HG03469 (cell line): Measurements from ENCODE around the gene CAPZA2.
"Not testable (repeated sequence)": the region's sequence is repeated elsewhere in the genome, so short reads cannot be mapped to it uniquely, and the experiment has no call there.

ENCODE experiments used
- ATAC-seq: cut with Tn5 transposase; IDR thresholded peaks from one replicate; pipeline ENCODE4 v1.9.1; 2021; ENCODE audit warnings: mild to moderate bottlenecking, moderate library complexity, moderate number of reproducible peaks; ENCODE audit not compliant: unreplicated experiment

The CAPZA2 gene

GRCh38 chr7:116912269-116912909 lies 50.0 kb downstream of the CAPZA2 start:
- ATAC-seq = no peak

GRCh38 chr7:116918704-116919103 lies 56.3 kb downstream of the CAPZA2 start:
- no peak for ATAC-seq

- no peak for ATAC-seq
These were observed 58.0 kb downstream of the CAPZA2 start for GRCh38 chr7:116920359-116920758.

GRCh38 chr7:116922545-116922944 lies 60.2 kb downstream of the CAPZA2 start:
- no peak for ATAC-seq

- no peak for ATAC-seq
These were observed 62.4 kb downstream of the CAPZA2 start for GRCh38 chr7:116924741-116925140.

GRCh38 chr7:116929021-116929420 lies 66.6 kb downstream of the CAPZA2 start:
- no peak for ATAC-seq

- ATAC-seq = no peak
These were observed 67.8 kb downstream of the CAPZA2 start for GRCh38 chr7:116929914-116930913.

- no peak for ATAC-seq
These were observed 70.2 kb downstream of the CAPZA2 start for GRCh38 chr7:116932566-116932965.

- ATAC-seq = no peak
These were observed 71.1 kb downstream of the CAPZA2 start for GRCh38 chr7:116933465-116933864.

GRCh38 chr7:116934580-116934979 lies 72.2 kb downstream of the CAPZA2 start:
- no peak for ATAC-seq

- ATAC-seq = not testable (repeated sequence)
These were observed 74.5 kb downstream of the CAPZA2 start for GRCh38 chr7:116936844-116937243.

- ATAC-seq = no peak
These were observed 76.3 kb downstream of the CAPZA2 start for GRCh38 chr7:116938678-116939077.

GRCh38 chr7:116940689-116941370 lies 78.4 kb downstream of the CAPZA2 start:
- ATAC-seq = no peak

GRCh38 chr7:116942504-116942903 lies 80.1 kb downstream of the CAPZA2 start:
- no peak for ATAC-seq

- ATAC-seq = no peak
These were observed 86.5 kb downstream of the CAPZA2 start for GRCh38 chr7:116948934-116949333.

- ATAC-seq = no peak
These were observed 87.8 kb downstream of the CAPZA2 start for GRCh38 chr7:116949941-116950801.

- ATAC-seq = no peak
These were observed 88.5 kb downstream of the CAPZA2 start for GRCh38 chr7:116950889-116951351.

- no peak for ATAC-seq
These were observed 89.2 kb downstream of the CAPZA2 start for GRCh38 chr7:116951366-116952292.

- no peak for ATAC-seq
These were observed 90.4 kb downstream of the CAPZA2 start for GRCh38 chr7:116952635-116953371.
